Brain microvascular endothelial cell (primary cell): ENCODE data around the gene TNFAIP1.

Experiments
- DNase-seq: peaks from one replicate; pipeline ENCODE4 v3.0.0-alpha.2; 2020
- H3K27ac ChIP-seq: fragments of 250-450 bp; sonication (Bioruptor Pico); 2 replicates; pipeline ENCODE4 v1.5.1; 2020; ENCODE audit warnings: mild to moderate bottlenecking, moderate library complexity
- H3K27me3 ChIP-seq: fragments of 250-450 bp; sonication (Bioruptor Pico); replicated peaks from 2 replicates; pipeline ENCODE4 v1.5.1; 2020; ENCODE audit warnings: mild to moderate bottlenecking
- H3K36me3 ChIP-seq: fragments of 250-450 bp; sonication (Bioruptor Pico); replicated peaks from 2 replicates; pipeline ENCODE4 v1.5.1; 2020; ENCODE audit warnings: mild to moderate bottlenecking
- H3K4me3 ChIP-seq: 2 replicates; pipeline ENCODE4 v1.5.1; 2011; ENCODE audit warnings: low read depth, mild to moderate bottlenecking, control low read depth, low read length, moderate library complexity
- in situ Hi-C: cut with HindIII; loops from 2 replicates; pipeline ENCODE4 v1.10.0; 2017; ENCODE audit warnings: low sequenced_read_pairs, low pct_ligation_motif_present
- TF ChIP-seq, protein P1 (sequence below): IDR thresholded peaks from 2 replicates; pipeline ENCODE4 v1.5.1; 2011; ENCODE audit warnings: low read depth, mild to moderate bottlenecking, moderate library complexity, low read length, control low read depth, inconsistent platforms; ENCODE audit errors: missing control alignments

Gene TNFAIP1

GRCh38 chr17:28345419-28346198, 10.0 kb downstream of the TNFAIP1 start:
- TF ChIP-seq, protein P1, sequence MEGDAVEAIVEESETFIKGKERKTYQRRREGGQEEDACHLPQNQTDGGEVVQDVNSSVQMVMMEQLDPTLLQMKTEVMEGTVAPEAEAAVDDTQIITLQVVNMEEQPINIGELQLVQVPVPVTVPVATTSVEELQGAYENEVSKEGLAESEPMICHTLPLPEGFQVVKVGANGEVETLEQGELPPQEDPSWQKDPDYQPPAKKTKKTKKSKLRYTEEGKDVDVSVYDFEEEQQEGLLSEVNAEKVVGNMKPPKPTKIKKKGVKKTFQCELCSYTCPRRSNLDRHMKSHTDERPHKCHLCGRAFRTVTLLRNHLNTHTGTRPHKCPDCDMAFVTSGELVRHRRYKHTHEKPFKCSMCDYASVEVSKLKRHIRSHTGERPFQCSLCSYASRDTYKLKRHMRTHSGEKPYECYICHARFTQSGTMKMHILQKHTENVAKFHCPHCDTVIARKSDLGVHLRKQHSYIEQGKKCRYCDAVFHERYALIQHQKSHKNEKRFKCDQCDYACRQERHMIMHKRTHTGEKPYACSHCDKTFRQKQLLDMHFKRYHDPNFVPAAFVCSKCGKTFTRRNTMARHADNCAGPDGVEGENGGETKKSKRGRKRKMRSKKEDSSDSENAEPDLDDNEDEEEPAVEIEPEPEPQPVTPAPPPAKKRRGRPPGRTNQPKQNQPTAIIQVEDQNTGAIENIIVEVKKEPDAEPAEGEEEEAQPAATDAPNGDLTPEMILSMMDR, result no peak
- Histone ChIP-seq H3K27ac (peak overlapping the region; percentile 64), H3K4me3 (no peak overlapping the region), H3K36me3 (peaks cover 71% of the 10 kb centered on the region), H3K27me3 (no peaks in the 10 kb centered on the region)
- in situ Hi-C loops, result no loop called here
- DNase-seq, result no peak

DNA sequence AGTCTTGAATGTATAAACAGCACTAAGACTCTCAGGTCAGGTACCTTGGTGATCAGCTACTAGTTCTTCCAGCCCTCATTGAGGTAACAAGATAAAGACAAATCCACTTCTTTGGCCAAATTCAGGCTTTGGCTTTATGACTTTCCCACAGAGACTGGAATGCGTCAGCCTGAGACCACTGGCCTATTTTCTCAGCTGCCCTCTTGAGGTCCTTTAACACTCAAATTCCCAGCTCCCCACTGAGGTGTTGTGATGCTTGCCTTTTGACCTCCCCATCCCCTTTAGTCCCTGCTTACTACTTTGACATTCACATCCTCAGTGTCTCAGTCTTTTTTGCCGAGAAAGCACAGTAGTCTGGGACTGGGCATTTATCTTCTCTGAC, 10.6 kb downstream of the TNFAIP1 start:
- peaks cover 72% of the 10 kb centered on the region for H3K36me3 ChIP-seq
- in situ Hi-C loops, result no loop called here

DNA sequence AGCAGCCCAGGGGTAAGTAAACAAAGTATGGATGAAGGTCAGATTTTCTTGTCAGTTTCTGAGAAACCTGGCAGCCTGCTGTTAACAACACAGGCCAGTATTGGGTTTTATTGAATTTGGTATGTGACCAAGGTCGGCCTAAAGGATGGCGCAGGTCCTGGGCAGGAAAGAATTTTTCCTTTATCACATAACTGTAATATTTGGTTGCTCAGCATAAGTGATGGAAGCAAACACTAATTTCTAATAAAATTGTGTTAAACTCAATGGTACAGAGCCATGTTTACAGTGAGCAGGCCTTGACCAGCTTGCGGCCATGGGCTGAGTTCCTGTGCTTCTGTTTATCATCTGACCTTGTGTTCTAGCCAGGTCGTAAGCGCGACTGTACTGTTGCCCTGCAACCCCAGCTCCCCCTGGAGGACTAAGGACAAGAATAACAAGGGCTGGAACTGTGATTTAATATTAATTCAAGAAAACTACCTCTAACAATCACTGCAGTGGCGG, 11.2 kb downstream of the TNFAIP1 start:
- Histone ChIP-seq H3K4me3 (no peak overlapping the region), H3K27ac (peak overlapping the region; percentile 64), H3K36me3 (peaks cover 72% of the 10 kb centered on the region), H3K27me3 (no peaks in the 10 kb centered on the region)
- in situ Hi-C loops, result no loop called here
- no peak for DNase-seq
- TF ChIP-seq, protein P1, result peak; percentile 53

More for the DNA sequence above, 10.6 kb downstream of the TNFAIP1 start:
- peak overlapping the region; percentile 64 for H3K27ac ChIP-seq
- H3K4me3 ChIP-seq, result no peak overlapping the region
- H3K27me3 ChIP-seq, result no peaks in the 10 kb centered on the region
- no peak for DNase-seq
- TF ChIP-seq, protein P1, result no peak

- peaks cover 69% of the 10 kb centered on the region for H3K36me3 ChIP-seq
These were observed 11.8 kb downstream of the TNFAIP1 start for GRCh38 chr17:28347261-28347891.

DNA sequence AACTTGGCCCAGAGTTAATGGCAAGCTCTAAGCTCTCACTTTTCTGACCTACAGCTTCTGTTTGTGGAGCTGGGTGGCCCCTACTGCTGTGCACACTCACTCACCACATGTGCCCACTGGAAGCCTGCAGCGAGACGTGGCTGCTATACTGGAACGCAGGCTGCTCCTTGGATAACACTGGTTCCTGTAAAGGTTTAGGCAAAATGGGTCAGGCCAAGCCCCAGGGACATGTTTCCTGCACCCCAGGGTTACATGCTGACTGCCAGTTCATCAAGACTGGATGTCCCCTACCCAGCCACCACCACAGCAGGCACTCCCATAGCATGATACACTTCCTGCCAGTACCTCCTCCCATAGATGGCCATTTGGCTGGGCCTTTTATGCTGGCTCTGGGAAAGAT, 13.4 kb downstream of the TNFAIP1 start:
- no peaks in the 10 kb centered on the region for H3K27me3 ChIP-seq
- no peak for DNase-seq
- peaks cover 69% of the 10 kb centered on the region for H3K36me3 ChIP-seq
- TF ChIP-seq, protein P1, result no peak
- in situ Hi-C loops, result no loop called here
- no peak overlapping the region for H3K27ac ChIP-seq
- no peak overlapping the region for H3K4me3 ChIP-seq

More at GRCh38 chr17:28347261-28347891, 11.8 kb downstream of the TNFAIP1 start:
- TF ChIP-seq, protein P1, result no peak
- H3K27me3 ChIP-seq, result no peaks in the 10 kb centered on the region
- H3K27ac ChIP-seq, result peak overlapping the region; percentile 64
- in situ Hi-C loops, result no loop called here
- peak; percentile 76 for DNase-seq
- H3K4me3 ChIP-seq, result no peak overlapping the region
